NCI-H146 treated with DMSO at 0.1 percent for 48 hours (cell line): ENCODE measurements around the gene TLN1.

Source experiments
- DNase-seq: peaks from one replicate; lab custom pipeline; 2025; ENCODE audit not compliant: unreplicated experiment; lab: John Stamatoyannopoulos, UW

TLN1 gene

DNA sequence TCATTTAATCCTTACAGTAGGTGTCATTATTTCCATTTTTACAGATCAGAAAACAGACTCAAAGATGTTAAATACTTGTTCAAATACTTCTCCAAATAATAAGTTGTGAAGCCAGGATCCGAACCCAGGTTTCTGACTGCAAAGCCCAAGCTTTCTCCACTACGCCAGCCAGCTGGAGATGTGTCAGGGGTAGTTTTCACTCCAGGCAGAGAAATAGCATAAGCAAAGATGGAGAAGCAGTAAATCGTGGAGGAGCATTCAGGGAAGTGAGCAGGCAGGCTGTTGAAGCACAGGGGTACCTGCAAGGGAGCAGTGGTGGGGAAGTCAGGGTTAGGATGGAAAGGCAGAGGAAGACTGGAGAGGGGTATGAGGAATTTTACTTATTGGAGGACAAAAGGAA is 2.9 kb downstream of the TLN1 start:
- no peak for DNase-seq

DNA sequence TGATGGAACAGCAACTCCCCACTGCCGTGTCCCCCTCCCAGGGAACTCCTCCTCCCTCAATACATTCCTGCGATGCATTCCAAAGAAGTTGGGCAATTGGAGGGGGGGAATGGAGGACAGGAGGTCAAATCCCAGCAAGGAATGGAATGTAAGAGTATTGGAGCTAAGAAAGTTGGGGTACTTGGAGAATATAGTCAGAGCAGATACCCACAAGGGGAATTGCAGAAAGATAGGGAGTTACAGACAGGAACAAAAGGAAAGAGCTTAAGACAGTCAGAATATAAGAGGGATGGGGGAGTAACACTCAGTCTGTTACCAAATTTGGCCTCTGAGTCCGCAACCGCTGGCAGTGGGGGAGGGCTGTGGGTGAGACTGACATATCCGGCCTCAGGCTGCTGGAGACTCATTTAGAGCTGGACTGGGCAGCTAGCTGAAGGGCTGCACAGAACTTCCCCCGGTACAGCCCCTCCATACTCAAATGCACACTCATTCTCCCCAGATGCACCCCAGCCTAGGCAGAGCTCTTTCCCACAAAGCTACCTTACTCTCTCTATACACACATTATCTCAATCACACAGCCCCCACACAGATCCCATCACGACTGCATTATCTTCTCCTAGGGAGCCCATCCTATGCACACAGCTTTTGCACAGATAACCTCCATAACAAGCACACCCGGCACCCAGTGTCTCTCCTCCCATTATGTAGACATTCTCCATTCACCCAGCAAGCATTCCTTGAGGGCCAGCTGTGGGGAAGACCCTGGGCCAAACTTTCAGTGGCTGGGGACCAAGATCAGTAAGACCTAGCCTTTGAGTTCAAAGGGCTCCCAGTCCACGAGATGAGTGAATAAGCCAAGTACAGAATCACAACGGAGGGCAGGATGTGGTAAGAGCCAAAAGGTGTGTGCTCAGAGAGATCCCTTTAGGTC is 3.7 kb downstream of the TLN1 start:
- DNase-seq: no peak

DNA sequence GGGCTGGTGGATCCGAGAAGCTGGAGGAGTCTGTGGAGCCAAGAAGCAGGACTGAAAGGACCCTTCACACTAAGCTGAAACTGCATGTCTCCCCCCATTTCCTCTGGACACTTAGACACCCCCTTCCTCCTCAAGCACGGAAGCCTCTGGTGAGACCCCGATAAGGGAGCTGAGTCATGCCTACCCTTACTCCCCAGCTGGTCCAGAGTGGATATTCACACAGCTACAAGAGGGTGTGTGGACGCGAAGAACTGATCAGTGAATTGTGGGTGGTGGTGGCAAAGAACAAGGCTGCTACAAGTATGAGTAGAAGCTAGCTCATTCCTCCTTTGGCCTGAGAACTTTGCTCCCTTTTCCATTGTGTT is 4.3 kb downstream of the TLN1 start:
- no peak for DNase-seq

DNA sequence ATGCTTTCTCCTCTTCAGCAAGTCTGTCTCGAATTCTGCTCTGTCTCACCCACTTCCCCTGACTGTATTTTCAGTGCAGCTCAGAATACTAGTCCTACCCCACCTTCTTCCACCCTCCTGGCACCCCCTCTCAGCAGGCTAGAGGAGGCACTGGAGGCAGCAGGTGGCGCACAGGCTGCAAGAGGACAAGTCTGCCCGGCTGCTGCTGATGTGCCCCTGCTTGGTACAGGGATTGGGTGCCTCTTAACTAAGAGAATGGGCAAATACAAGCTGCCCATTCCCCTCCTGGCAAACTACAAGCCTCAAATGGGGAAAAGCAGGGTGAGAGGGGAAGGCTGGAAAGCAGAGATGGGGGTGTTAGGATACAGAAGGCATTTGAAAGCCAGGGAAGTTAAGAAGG is 5.1 kb downstream of the TLN1 start:
- DNase-seq: no peak

DNA sequence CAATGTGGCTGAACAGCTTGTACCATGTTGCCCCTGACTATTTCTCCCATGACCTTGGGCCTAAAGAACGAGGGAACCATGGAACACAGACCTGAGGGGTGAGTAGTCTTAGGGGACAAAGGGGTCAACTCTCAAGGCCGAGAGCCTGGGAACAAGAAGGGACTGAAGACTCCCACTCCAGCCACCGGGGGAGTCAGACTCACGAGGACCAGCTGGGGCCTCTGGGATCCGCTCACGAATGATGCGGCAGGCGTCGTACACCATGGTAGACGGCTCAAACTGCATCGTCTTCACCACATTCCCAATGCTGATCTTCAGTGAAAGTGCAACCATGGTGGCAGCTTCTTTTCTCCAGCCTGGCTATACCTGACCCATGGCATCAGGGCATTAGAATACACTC is 6.6 kb downstream of the TLN1 start:
- DNase-seq: no peak

DNA sequence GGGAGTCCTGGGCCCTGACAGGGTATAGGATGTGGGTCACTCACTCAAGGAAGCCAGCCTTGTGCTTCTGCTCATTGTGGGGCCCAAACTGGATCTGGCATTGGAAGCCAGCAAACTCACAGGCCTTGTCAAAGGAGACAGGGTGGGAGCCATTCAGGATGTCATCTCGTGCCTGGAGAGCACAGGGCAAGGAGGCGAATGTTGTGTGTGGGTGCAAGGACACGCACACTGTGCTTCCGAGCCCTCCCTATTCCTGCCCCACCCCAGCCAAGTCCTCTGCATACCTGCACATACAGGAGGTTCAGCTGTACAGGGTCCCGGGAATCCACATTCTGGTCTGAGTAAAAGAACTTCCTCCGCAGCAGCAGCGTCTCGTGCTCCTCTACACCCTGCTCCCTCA is 8.1 kb downstream of the TLN1 start:
- no peak for DNase-seq

DNA sequence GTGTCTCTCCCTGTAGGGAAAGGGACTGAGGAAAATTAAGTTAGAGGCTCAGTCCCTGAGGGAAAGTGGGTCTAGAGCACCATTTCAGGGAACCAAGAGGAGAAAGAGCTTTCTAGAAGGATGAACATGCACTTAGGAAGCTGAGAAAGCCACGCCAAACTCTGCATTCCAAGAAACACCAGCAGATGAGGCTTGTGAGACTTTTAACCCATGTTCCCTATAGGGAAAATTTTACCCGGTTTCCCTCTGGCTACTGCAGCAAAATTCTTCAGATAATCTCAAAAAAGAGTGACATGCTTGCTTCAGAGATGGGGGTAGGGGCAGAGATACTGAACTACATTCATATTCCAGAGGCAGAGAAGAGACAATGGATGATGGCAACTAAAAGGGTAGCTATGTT is 8.6 kb downstream of the TLN1 start:
- DNase-seq: no peak

DNA sequence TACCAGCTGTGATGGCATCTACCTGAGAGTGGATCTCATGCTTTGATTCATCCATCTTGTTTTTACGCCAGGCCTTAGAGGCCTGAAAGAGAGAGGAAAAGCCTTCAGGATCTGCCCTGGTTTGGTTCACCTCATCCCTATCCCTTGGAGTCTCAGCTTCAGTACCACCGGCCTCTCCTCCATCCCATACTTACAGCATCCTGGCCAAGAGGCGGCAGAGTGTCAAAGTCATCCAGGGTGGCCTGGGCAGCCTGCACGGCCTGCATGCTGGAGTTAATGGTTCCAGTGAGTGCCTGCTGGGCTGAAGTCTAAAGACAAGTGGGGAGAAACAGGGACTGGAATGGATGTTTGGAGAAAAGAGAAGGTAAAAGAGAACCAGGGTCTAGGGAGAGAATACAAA is 12.4 kb downstream of the TLN1 start:
- DNase-seq: no peak

DNA sequence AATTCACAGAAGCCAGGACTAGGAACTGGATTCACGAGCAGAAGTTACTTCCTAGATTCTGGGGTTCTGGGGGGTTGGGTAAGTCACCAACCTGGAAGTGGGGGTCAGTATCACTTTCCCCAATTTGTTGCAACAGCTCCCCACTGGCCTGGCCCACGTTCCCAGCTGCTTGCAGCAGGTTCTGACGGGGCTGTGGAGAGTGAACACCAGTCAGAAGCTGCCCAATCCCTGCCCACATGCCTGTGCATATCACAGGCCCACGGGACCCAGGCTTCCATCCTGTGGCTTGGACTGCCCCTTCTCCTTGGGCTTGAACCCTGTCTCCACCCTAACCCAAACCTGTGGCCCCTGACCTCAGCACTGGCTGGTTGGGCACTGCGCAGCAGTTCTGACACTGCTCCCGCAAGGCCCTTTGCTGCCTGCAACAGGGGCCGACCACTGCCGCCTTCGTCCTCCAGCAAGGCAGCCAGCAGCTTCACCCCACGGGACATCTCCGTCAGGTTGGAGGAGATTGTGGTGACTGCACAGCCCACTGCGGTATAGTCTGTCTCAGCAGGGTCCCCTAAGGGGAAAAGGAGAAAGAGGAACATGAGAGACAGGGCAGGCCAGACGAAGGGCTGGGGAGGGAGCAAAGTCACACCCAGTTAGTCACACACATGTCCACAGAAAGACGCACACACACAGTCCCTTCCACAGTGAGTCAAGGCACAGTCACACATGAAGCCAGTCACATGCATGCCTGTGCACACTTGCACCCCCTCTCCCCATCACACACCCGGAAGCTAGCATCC is 13.1 kb downstream of the TLN1 start:
- DNase-seq: no peak

DNA sequence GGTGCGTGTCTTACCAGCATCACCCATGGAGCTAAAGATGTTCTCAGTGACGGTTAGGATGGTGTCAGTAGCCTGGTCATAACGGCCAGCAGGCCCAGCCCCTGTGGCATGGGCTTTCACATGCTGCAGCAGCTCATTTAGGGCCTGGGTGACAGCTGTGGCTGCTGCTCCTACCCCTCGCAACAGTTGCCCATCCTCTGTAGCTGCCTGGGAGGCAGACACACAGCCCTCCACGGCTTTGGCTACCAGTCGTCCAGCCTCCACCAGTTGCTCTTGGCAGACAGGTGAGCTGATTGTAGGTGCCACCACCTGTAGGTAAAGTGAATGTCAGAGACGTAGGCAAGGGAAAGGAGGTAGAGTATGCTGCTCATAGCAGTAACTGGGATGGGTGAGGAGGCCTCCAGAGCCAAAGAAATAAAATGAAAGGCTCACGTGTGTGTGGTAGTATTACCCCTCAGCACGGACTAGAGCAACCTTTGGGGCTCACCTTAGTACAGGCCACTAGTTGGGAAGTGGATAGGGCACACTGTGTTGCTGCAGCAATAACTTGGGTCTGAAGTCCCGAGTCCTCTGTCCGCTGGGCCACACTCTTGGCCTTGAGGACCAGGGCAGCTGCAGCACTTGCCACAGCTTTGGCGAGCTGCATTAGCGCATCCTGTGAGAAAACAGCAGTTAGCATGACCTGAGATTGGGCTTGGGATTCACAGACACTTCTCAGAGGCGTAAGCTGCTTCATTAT is 14.7 kb downstream of the TLN1 start:
- no peak for DNase-seq

DNA sequence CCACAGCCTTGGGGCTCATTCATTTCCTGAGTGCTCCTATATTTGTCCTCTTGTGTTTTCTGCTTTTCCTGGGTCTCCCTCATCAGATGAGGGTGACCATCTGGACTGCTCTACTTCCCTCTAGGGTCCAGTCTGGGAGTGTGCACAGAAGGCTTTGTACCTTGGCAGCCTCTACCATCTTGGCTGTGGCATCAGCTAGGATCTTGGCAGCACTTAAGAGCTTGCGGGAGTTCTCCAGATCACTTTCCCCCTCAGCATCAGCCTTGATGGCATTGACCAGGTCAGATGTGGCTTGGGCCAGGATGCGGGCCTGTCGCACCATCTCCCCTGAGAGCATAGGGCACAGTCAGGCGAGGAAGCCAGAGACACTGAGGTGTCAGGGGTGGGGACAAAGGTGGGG is 15.8 kb downstream of the TLN1 start:
- DNase-seq: no peak

DNA sequence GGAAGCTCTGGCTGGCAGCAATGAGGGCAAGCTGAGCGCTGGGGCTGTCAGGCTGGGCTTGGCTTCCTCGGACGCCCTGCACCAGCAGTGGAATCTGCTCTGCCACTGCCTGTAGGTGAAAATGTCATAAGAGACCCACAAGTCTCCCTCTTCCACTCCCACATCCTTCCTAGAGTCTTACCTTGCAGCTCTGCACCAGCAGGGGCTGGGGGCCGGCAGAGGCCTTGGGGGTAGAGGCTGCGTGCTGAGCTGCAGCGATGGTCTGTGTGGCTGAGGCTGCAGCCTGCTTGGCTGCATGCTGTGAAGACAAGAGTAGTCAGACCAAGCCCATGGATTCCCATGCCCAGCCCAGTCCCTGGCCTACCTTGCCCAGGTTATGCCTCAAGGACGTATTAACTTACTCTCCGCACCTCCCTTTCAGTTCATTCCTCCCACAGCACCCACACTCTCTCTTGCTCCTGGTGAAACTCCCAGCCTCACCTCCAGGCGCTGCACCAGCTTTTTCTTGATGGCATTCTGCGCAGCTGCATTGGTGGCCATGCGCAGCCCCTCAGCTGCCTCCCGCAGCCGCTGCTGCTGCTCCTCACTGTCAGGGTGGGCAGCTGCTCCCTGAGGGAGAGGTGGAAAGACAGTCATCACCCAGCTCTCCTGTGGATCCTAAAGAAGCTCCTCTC is 17.3 kb downstream of the TLN1 start:
- DNase-seq: no peak

DNA sequence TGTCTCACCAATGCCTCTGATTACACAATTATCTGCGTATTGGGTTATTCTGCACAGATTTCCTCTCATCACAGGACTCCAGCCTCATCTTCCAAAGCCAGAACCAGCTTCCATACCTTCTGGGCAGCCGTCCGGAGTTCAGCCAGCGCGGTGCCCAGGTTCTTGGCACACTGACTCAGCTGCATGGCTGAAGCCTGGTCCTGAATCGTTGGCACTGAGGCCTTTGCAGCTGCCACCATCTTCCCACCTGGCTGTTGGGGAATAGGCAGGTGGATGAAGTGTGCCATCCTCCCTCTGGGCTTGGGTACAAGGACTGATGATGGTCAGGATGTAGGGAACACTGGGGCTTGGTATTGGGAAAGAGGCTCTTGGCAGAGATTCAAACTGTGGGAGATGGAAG is 17.9 kb downstream of the TLN1 start:
- DNase-seq: no peak

DNA sequence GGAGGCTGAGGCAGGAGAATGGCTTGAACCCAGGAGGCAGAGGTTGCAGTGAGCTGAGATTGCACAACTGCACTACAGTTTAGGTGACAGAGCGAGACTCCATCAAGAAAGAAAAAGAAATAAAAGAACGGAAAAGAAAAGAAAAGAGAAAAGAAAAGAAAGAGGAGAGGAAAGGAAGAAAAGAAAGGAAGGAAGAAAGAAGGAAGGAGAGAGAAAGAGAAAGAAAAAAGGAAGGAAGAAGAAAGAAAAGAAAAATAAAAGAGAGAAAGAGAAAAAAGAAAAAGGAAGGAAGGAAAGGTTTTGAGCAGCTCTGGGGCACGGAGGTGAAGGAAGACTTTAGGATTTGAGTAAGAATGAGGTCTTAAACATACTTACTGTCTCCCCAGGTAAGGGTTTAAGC is 18.4 kb downstream of the TLN1 start:
- no peak for DNase-seq

DNA sequence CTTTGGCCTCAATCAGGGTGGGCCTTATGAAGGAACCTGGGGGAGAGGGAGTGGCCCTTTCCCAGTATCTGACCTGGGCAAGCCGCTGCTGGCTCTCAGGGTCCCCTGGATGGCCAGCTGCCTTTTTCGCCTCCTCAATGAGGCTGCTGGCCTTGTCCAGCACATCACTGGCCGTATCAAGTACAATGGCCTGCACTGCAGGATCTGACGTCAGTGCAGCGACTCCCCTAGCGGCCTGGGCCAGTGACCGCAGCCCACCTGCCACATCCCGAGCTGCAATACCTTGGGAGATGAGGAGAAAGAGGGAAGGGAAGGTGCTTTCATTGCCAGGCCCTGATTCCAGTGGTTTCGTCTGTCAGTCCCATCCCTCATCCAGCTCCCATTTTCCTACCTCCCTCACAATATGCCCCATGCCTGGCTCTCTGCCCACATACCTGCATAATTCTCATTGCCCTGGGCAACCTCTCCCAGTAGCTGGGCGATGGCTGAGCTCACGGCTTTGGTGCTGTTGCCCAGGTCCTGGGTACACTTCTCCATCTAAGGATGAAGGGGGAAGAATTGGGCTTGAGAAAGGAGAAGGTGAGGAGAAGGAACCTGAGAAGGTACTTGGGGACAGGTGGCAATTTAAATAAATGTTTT is 19.1 kb downstream of the TLN1 start:
- DNase-seq: no peak

DNA sequence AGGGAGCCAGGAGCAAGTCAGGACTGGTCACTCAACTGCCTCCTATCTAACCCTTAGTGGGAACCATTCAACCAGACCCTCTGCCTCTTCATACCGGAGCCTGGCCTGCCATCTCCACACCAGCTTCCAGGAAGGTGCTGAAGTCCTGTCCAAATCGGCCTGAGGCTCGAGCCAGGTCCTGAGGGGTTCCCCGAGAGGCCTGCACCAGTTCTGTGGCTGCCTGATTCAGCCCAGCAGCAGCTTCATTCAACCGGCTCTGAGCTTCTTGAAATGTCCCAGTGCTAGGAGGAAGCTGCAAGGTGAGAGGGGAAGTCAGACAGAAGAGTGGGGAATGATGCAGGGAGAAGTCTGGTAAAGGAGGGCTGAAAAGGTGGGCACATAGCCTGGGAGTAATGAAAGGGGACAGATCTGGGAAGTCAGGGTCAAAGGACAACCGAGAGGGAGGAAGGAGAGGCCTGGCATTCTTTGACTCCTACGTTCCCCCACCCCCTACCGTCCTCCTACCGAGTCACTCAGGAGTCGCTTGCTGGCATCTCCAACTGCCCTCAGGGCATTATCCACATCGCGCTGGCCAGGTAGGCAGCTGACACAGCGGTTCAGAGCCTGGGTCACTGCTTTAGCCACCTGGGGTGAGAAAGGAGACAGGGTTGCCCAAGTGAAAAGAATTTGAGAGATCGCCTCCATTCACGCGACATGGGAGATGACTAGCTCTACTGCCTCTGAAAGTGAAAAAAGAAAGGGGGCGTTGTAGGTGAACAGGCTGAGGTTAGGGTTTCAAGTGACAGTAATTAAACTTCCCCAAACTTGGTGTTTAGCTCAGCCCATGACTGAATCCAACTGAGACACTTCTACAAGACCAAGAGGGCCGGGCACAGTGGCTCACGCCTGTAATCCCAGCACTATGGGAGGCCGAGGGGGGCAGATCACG is 20.2 kb downstream of the TLN1 start:
- no peak for DNase-seq

DNA sequence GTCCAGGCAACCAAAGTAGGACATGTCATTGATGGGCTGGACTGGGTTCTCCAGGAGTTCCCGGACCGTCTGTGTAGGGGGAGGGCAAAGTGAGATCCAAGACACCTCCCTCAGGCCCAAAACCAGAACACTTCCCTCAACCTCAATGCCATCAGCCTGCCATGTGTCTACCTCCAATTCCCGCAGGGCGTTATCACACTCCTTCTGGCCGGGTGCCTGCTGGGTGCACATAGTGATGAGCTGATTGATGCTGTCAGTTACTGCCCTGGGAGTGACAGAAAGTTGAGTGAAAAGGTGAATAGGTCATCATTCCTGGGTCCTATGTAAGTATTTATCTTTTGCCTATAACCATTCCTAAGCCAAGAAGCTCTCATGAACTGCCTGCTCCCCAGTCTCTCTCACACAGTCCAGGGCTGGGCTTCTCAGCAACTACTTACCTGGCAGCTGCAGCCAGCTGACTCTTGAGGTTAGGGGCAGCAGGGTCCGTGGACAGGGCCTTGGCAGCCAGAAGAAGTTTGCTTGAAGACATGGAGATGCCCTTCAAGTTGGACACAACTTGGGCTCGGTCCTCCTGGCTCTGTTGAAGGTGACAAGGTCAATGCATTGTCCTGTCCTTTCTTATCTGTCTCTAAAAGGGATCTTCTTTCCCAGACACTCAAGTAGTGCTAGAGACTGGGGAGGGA is 21.0 kb downstream of the TLN1 start:
- no peak for DNase-seq

DNA sequence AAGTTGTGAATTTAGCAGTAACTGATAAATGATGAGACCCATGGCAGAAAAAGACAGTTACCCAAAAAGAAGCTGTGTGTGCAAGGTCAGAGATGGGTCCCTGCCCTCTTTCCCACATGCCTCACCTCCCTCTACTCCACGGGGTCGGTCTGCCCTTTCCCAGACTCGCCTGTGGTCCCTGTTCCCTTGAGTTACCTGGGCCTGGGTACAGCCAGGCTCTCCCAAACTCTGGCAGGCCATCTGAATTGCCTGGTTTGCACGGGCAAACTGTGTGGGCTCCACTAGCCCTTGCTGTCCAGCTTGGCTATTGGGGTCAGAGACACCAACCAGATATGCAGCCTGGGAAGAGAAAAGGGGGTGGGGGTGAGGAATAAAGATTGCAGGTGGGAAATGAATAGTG is 23.8 kb downstream of the TLN1 start:
- DNase-seq: no peak

DNA sequence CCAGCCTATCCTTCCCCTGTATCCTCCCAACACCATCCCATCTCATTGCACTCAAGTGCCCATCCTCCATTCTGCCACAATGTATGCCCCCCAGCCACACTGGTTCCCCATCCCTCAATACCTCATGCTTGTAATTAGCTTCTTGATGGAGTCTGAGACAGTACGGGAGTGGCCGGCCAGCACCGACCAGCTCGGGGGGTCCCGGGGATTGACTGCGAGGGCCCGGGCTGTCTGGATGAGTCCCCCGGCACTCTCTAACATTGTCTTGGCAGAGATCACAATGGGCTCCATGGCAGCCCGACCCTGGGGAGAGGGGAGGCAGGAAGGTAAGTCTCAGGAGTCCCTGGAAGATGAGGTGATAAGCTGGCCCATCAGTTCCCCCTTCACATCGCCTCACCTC is 25.0 kb downstream of the TLN1 start:
- no peak for DNase-seq
